SK-N-SH treated with all-trans-retinoic acid at 6 μM for 48 hours (cell line): Measurements from ENCODE around the gene SETD4.
A peak's percentile ranks its signal among the peaks of the same experiment; 100 is the strongest.

Source experiments
- ATAC-seq: fragments of 200-7000 bp; cut with Tn5 transposase; 3 replicates; pipeline ENCODE4 v1.9.1; 2020; ENCODE audit warnings: mild to moderate bottlenecking, moderate library complexity
- ARNTL ChIP-seq: fragments of 450-650 bp; formaldehyde crosslinking; IDR thresholded peaks from 2 replicates; pipeline ENCODE4 v1.5.0; 2020; ENCODE audit warnings: low read depth, mild to moderate bottlenecking, moderate library complexity, borderline replicate concordance
- BACH2 ChIP-seq: fragments of 250-450 bp; sonication (Bioruptor Pico); IDR thresholded peaks from 2 replicates; pipeline ENCODE4 v1.9.0; 2021; ENCODE audit warnings: mild to moderate bottlenecking, borderline replicate concordance
- CREB5 ChIP-seq: fragments of 250-450 bp; sonication (Bioruptor Pico); IDR thresholded peaks from 2 replicates; pipeline ENCODE4 v1.5.1; 2020; ENCODE audit warnings: low read depth, mild to moderate bottlenecking, moderate library complexity
- CSDC2 ChIP-seq: fragments of 250-450 bp; sonication (Bioruptor Pico); IDR thresholded peaks from 2 replicates; pipeline ENCODE4 v1.5.0; 2020; ENCODE audit warnings: mild to moderate bottlenecking, moderate library complexity
- CSRNP3 ChIP-seq: fragments of 250-450 bp; sonication (Bioruptor Pico); IDR thresholded peaks from 2 replicates; pipeline ENCODE4 v1.5.1; 2021; ENCODE audit warnings: mild to moderate bottlenecking, moderate library complexity
- ESRRG ChIP-seq: fragments of 250-450 bp; sonication (Bioruptor Pico); IDR thresholded peaks from 2 replicates; pipeline ENCODE4 v1.6.1; 2021; ENCODE audit warnings: mild to moderate bottlenecking
- GLIS3 ChIP-seq: fragments of 250-450 bp; sonication (Bioruptor Pico); IDR thresholded peaks from 2 replicates; pipeline ENCODE4 v1.5.0; 2020; ENCODE audit warnings: mild to moderate bottlenecking, moderate library complexity
- ISL1 ChIP-seq: fragments of 250-450 bp; sonication (Bioruptor Pico); IDR thresholded peaks from 2 replicates; pipeline ENCODE4 v2.1.2; 2022; ENCODE audit warnings: mild to moderate bottlenecking, moderate library complexity
- OSR1 ChIP-seq: fragments of 250-450 bp; sonication (Bioruptor Pico); IDR thresholded peaks from 2 replicates; pipeline ENCODE4 v1.8.0; 2022; ENCODE audit warnings: moderate library complexity, mild to moderate bottlenecking, inconsistent platforms
- PATZ1 ChIP-seq: fragments of 250-450 bp; sonication (Bioruptor Pico); IDR thresholded peaks from 2 replicates; pipeline ENCODE4 v1.8.0; 2020; ENCODE audit warnings: mild to moderate bottlenecking, moderate library complexity, borderline replicate concordance
- PPARA ChIP-seq: fragments of 250-450 bp; sonication (Bioruptor Pico); IDR thresholded peaks from 2 replicates; pipeline ENCODE4 v1.5.0; 2020; ENCODE audit warnings: mild to moderate bottlenecking, borderline replicate concordance
- RARB ChIP-seq: fragments of 250-450 bp; sonication (Bioruptor Pico); IDR thresholded peaks from 2 replicates; pipeline ENCODE4 v1.8.0; 2021; ENCODE audit warnings: mild to moderate bottlenecking, moderate library complexity
- SNAI2 ChIP-seq: fragments of 250-450 bp; sonication (Bioruptor Pico); IDR thresholded peaks from 2 replicates; pipeline ENCODE4 v1.5.0; 2020; ENCODE audit warnings: mild to moderate bottlenecking, moderate library complexity
- TCF4 ChIP-seq: fragments of 250-450 bp; sonication (Bioruptor Pico); IDR thresholded peaks from 2 replicates; pipeline ENCODE4 v1.8.0; 2021; ENCODE audit warnings: mild to moderate bottlenecking, moderate library complexity, borderline replicate concordance
- TOX ChIP-seq: fragments of 250-450 bp; sonication (Bioruptor Pico); IDR thresholded peaks from 2 replicates; pipeline ENCODE4 v1.8.0; 2021; ENCODE audit warnings: mild to moderate bottlenecking, moderate library complexity, borderline replicate concordance
- ZC3H10 ChIP-seq: fragments of 250-450 bp; sonication (Bioruptor Pico); IDR thresholded peaks from 2 replicates; pipeline ENCODE4 v1.5.1; 2021; ENCODE audit warnings: mild to moderate bottlenecking, moderate library complexity
- ZFP3 ChIP-seq: fragments of 250-450 bp; sonication (Bioruptor Pico); IDR thresholded peaks from 2 replicates; pipeline ENCODE4 v1.5.0; 2020; ENCODE audit warnings: mild to moderate bottlenecking, moderate library complexity
- ZNF565 ChIP-seq: fragments of 450-650 bp; formaldehyde crosslinking; conservative IDR thresholded peaks from 2 replicates; pipeline ENCODE4 v1.5.0; 2020; ENCODE audit warnings: low read depth, mild to moderate bottlenecking, moderate library complexity
- ZNF8 ChIP-seq: fragments of 450-650 bp; formaldehyde crosslinking; IDR thresholded peaks from 2 replicates; pipeline ENCODE4 v1.5.0; 2020; ENCODE audit warnings: mild to moderate bottlenecking, moderate library complexity
- TF ChIP-seq, protein P1 (sequence below): fragments of 250-450 bp; sonication (Bioruptor Pico); IDR thresholded peaks from 2 replicates; pipeline ENCODE4 v1.8.0; 2021; ENCODE audit warnings: low read depth, mild to moderate bottlenecking, moderate library complexity, borderline replicate concordance

The SETD4 gene, protein sequence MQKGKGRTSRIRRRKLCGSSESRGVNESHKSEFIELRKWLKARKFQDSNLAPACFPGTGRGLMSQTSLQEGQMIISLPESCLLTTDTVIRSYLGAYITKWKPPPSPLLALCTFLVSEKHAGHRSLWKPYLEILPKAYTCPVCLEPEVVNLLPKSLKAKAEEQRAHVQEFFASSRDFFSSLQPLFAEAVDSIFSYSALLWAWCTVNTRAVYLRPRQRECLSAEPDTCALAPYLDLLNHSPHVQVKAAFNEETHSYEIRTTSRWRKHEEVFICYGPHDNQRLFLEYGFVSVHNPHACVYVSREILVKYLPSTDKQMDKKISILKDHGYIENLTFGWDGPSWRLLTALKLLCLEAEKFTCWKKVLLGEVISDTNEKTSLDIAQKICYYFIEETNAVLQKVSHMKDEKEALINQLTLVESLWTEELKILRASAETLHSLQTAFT

GRCh38 chr21:36060159-36060921 lies at the start of gene SETD4:
SETD4 (minus strand) TSS chr21:36060526; CDS start chr21:36058888, 1,638 bp downstream.
- ATAC-seq = peak; percentile 93

DNA sequence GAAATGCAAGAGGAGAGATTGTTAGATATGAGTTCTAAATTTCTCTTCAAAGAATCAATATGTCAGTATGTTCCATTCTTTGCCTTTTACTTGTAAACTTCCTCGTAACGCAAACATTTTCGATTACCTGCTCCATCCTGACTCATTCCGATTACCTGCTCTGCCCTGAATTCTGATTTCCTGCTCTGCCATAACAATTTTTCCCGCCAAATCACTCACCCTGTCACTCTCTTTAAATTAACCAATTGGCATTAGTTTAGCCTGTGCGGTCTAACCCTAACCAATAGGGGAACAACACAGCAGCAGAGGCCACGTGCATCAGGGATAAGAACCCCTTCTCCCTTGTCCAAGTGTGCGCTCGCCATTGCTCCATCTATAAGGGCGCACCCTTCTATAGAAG lies 49.5 kb upstream of the SETD4 start:
- ATAC-seq = no peak
- TF ChIP-seq ISL1 (no peak), PPARA (CRISPR knock-in tag) (no peak), GLIS3 (no peak), ESRRG (no peak), CSDC2 (CRISPR knock-in tag) (no peak), ZFP3 (no peak)

More at GRCh38 chr21:36060159-36060921, at the start of gene SETD4:
- no peak for TF ChIP-seq CSDC2 (CRISPR knock-in tag)
- no peak for TF ChIP-seq ZNF565 (CRISPR knock-in tag)
- no peak for TF ChIP-seq RARB (CRISPR knock-in tag)
- TF ChIP-seq PPARA (CRISPR knock-in tag) = no peak
- TF ChIP-seq BACH2 (CRISPR knock-in tag) = no peak
- no peak for TF ChIP-seq ZFP3
- TF ChIP-seq ISL1 = no peak
- no peak for TF ChIP-seq SNAI2 (CRISPR knock-in tag)
- TF ChIP-seq TCF4 = no peak
- TF ChIP-seq ZNF8 = no peak
- TF ChIP-seq TOX = no peak
- TF ChIP-seq CSRNP3 (CRISPR knock-in tag) = no peak
- no peak for TF ChIP-seq CREB5 (CRISPR knock-in tag)
- no peak for TF ChIP-seq ARNTL (CRISPR knock-in tag)
- TF ChIP-seq OSR1 = no peak
- TF ChIP-seq ESRRG = no peak
- TF ChIP-seq PATZ1 = no peak
- TF ChIP-seq, protein P1, sequence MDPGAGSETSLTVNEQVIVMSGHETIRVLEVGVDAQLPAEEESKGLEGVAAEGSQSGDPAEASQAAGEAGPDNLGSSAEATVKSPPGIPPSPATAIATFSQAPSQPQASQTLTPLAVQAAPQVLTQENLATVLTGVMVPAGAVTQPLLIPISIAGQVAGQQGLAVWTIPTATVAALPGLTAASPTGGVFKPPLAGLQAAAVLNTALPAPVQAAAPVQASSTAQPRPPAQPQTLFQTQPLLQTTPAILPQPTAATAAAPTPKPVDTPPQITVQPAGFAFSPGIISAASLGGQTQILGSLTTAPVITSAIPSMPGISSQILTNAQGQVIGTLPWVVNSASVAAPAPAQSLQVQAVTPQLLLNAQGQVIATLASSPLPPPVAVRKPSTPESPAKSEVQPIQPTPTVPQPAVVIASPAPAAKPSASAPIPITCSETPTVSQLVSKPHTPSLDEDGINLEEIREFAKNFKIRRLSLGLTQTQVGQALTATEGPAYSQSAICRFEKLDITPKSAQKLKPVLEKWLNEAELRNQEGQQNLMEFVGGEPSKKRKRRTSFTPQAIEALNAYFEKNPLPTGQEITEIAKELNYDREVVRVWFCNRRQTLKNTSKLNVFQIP (CRISPR knock-in tag) = no peak
- no peak for TF ChIP-seq ZC3H10 (CRISPR knock-in tag)

- no peak for ATAC-seq
Measured at GRCh38 chr21:36105327-36105842, 45.1 kb upstream of the SETD4 start.

More at GRCh38 chr21:36105327-36105842, 45.1 kb upstream of the SETD4 start:
- no peak for TF ChIP-seq CSRNP3 (CRISPR knock-in tag)
- TF ChIP-seq ARNTL (CRISPR knock-in tag) = no peak
- TF ChIP-seq ZFP3 = no peak
- TF ChIP-seq CSDC2 (CRISPR knock-in tag) = no peak
- TF ChIP-seq, all 23 proteins: peak for 0
